ENCODE data around the gene SELENOV.

SELENOV gene

DNA sequence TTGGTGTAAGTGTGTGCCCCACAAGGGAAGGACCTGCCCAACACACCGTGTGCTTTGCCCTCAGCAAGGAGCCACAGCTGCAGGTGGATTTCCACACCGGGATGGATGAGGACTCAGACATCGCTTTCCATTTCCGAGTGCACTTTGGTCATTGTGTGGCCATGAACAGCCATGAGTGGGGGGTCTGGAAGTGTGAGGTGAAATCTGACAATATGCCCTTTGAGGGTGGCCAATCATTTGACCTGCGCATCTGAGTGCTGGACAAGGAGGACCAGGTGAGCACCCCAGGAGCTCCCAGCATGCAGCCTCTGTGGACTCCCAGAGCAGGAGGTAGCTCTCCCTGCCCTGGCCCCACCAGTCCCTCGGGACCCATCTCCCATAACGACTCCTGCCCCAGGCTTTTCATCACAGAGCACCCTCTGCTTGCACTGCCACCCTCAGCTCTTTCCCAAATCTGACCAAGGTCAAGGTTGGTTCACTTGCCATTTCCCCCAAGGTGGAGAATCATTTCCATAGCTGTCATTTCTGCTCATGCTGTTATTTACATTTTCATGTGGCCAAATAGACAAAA, 38.2 kb downstream of the SELENOV start:
- DNase-seq (ENCODE audit: low read depth), result no peak
- TF ChIP-seq, protein P1, sequence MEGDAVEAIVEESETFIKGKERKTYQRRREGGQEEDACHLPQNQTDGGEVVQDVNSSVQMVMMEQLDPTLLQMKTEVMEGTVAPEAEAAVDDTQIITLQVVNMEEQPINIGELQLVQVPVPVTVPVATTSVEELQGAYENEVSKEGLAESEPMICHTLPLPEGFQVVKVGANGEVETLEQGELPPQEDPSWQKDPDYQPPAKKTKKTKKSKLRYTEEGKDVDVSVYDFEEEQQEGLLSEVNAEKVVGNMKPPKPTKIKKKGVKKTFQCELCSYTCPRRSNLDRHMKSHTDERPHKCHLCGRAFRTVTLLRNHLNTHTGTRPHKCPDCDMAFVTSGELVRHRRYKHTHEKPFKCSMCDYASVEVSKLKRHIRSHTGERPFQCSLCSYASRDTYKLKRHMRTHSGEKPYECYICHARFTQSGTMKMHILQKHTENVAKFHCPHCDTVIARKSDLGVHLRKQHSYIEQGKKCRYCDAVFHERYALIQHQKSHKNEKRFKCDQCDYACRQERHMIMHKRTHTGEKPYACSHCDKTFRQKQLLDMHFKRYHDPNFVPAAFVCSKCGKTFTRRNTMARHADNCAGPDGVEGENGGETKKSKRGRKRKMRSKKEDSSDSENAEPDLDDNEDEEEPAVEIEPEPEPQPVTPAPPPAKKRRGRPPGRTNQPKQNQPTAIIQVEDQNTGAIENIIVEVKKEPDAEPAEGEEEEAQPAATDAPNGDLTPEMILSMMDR (IDR thresholded peaks at IDR 0.05; ENCODE audit: low read length, missing control alignments), result no peak
- H3K4me3 ChIP-seq (replicated peaks; ENCODE audit: low read depth, low read length), result no peak overlapping the region

DNA sequence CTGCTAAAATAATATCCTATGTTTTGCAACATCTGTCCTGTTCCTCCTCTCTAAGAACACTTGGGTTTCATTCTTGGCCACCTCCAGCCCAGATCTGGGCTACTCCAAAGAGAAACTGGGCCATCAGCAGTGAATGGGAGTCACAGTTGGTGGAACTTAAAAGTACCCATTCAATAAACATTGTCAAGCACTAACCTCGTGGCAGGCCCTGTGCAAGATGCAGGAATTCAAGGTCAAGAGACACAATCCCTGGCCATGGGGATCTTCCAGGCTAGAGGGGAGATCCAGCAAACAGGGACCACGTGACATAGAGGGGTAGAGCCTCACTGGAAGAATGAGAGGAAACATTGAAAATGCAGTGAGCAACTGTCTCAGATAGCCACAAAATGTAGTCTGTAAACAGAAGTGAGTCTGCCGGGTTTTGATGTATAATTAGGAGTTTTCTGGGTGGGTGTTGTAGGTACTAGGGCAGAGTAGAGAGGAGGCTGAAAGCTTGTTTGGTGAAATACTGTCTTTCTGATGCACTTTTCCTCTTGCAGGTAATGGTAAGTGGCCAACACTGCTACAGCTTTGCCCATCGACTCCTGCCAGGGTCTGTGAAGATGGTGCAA, 39.9 kb downstream of the SELENOV start:
- H3K4me3 ChIP-seq (replicated peaks; ENCODE audit: low read depth, low read length), result no peak overlapping the region
- TF ChIP-seq, protein P1 (IDR thresholded peaks at IDR 0.05; ENCODE audit: low read length, missing control alignments), result no peak
- no peak for DNase-seq (ENCODE audit: low read depth)

DNA sequence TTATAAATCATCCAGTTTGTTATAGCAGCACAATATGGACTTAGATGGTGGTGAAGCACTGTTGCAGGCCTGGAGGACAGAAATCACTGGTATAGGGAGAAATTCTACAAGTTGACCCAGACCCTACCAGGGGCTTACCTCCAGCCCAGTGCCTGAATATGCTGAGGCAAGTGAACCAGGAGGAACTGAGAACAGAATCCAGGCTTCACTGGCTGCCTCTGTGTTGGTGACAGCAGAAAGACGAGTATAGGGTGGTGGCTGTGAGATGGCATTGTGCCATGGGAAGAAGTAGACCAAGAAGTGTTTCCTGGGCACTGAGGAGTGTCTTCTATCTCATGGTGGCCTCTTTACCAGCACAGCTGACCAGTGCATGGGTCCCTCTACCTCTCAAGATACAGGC, 40.9 kb downstream of the SELENOV start:
- TF ChIP-seq, protein P1 (IDR thresholded peaks at IDR 0.05; ENCODE audit: low read length, missing control alignments), result no peak
- no peak for DNase-seq (ENCODE audit: low read depth)
- no peak overlapping the region for H3K4me3 ChIP-seq (replicated peaks; ENCODE audit: low read depth, low read length)

DNA sequence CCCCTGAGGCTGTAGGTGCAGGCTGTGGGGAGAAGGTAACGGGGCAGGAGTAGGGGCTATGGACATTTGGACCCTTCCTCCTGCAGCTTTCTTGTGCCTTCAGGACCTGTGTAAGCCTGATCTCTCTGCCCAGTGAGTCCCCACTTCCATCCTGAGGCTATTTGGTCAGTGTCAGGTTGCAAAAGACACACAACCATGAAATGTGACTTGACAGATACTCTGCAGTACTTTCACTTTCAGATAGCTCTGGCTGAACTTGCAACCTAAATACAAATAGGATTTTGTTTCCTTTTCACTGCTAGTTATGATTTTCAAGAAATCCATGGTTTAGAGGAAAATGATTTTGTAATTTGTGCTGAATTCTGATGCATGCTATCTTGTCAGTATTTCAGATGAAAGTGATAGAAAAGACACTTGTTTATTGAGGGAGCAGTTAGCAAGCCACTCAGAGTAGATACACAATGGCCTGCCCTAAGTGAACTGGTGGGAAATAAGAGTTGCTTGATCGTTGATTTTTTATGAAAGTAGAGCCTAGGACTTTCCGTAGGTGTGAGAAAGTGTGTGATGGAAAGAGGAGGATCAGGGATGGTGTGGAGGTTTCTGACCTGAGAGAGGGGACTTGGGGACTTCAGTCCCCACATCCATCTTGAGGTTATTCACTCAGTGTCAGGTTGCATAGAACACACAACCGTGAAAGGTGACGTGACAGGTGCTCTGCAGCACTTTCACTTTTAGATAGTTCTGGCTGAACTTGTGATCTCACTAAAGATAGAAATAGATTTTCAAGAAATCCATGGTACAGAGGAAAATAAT, 43.1 kb downstream of the SELENOV start:
- H3K4me3 ChIP-seq (replicated peaks; ENCODE audit: low read depth, low read length), result no peak overlapping the region
- DNase-seq (ENCODE audit: low read depth), result no peak
- TF ChIP-seq, protein P1 (IDR thresholded peaks at IDR 0.05; ENCODE audit: low read length, missing control alignments), result no peak

- no peak for DNase-seq (ENCODE audit: low read depth)
- TF ChIP-seq, protein P1 (IDR thresholded peaks at IDR 0.05; ENCODE audit: low read length, missing control alignments), result no peak
- H3K4me3 ChIP-seq (replicated peaks; ENCODE audit: low read depth, low read length), result no peak overlapping the region
Observed at GRCh38 chr19:39558624-39559117, 43.7 kb downstream of the SELENOV start.

DNA sequence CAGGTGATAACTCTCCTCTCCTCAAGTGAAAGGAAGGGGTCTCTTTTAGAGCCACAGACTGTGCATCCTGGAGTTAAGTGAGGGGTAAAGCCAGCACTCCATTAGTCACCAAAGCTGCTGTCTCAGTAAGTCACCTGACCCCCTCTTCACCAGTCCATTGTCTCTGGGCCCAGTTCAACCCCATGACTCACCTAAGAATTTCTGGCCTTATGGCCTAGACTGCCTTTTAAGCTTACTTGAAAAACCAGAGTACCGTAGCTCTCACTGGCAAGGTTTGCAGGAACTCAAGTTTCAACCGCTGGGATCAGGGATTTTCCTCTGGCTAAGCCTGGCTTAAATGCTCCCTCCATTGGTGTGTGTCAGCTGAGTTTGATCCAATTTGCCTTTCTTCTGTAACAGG, 48.5 kb downstream of the SELENOV start:
- peak; percentile 40 for DNase-seq (ENCODE audit: low read depth)
- TF ChIP-seq, protein P1 (IDR thresholded peaks at IDR 0.05; ENCODE audit: low read length, missing control alignments), result no peak
- no peak overlapping the region for H3K4me3 ChIP-seq (replicated peaks; ENCODE audit: low read depth, low read length)
